Motor neuron (in vitro differentiated cells): ENCODE results near the gene COL17A1. TPM values are rescaled to one million over a fixed set of nuclear protein-coding genes. Genes with fewer than 3 reads are reported as not detected.

Experiments used
- ATAC-seq, 8 experiments: fragments of 200-7000 bp; cut with Tn5 transposase; replicated peaks in 6 of 8; 2 replicates each; pipeline ENCODE4 v1.8.0; 2021; ENCODE audit warnings: mild to moderate bottlenecking in 8 of 8, moderate library complexity in 8 of 8
- H3K27ac ChIP-seq, 2 donors: fragments of 250-450 bp; sonication (Bioruptor Pico); 2 replicates each; pipeline ENCODE4 v1.9.0; 2021; ENCODE audit warnings: antibody characterized with exemption in 2 of 2, mild to moderate bottlenecking in 2 of 2, moderate library complexity in 1 of 2
- H3K4me1 ChIP-seq, 2 donors: fragments of 250-450 bp; sonication (Bioruptor Pico); replicated peaks in 1 of 2; 2 replicates each; pipeline ENCODE4 v1.6.1; 2021; ENCODE audit warnings: antibody characterized with exemption in 2 of 2, mild to moderate bottlenecking in 2 of 2, moderate library complexity in 1 of 2
- H3K4me3 ChIP-seq, 5 donors: fragments of 250-450 bp; sonication (Bioruptor Pico); 2 replicates each; pipeline ENCODE4 v1.9.0; 2021; ENCODE audit warnings: antibody characterized with exemption in 5 of 5, mild to moderate bottlenecking in 5 of 5, moderate library complexity in 4 of 5
- WGBS, 10 experiments: fragments of 450-650 bp; shearing (Covaris generic); methylation state at CpG; one replicate each; pipeline ENCODE4 v1.0.0; 2022; 5-methylcytosine and 5-hydroxymethylcytosine counted together
- in situ Hi-C, 9 experiments: fragments of 400-800 bp; cut with MboI; loops; one replicate each; pipeline ENCODE4 v1.15.0; 2021; ENCODE audit warnings: low sequenced_read_pairs in 9 of 9, low pct_unique_long_range_greater_than_20kb in 2 of 9; ENCODE audit not compliant: unreplicated experiment in 9 of 9
- total RNA-seq, 8 experiments: library from RNA; unstranded; fragments of 300-600 nt; gene quantifications; 2 replicates each; pipeline versions ENCODE4 v1.2.3 to v1.2.4, GENCODE V29; 2022

Gene COL17A1
- total RNA-seq, 8 experiments from 2014 or later, result 0.38 to 4.9 (median 0.74) TPM

GRCh38 chr10:104043854-104044253, 41.8 kb downstream of the COL17A1 start:
- Histone ChIP-seq H3K4me3 (no peak overlapping the region), H3K27ac (no peak overlapping the region), H3K4me1 (no peaks in the 10 kb centered on the region)
- no peak for ATAC-seq
- in situ Hi-C loops, result loop anchor here in 2 of 9 experiments (25.0 kb wide), 2 partner anchors 157 to 168 kb away; no protein-coding TSS in a partner anchor
- WGBS, 10 experiments, result 50 to 73% (median 71%) methylated on average over 2 to 3 of the region's 4 CpGs; no CpG with 5 or more reads in 6 of the 10 experiments

- WGBS, 10 experiments, result 0 to 86% (median 51%) methylated on average over 1 to 6 of the region's 8 CpGs; no CpG with 5 or more reads in 3 of the 10 experiments
- in situ Hi-C loops, result loop anchor here in 2 of 9 experiments (25.0 kb wide), 2 partner anchors 156 to 169 kb away; no protein-coding TSS in a partner anchor
- no peak for ATAC-seq
- Histone ChIP-seq H3K27ac (no peak overlapping the region), H3K4me3 (no peak overlapping the region), H3K4me1 (no peaks in the 10 kb centered on the region)
Observed at GRCh38 chr10:104043185-104043830, 42.4 kb downstream of the COL17A1 start.

DNA sequence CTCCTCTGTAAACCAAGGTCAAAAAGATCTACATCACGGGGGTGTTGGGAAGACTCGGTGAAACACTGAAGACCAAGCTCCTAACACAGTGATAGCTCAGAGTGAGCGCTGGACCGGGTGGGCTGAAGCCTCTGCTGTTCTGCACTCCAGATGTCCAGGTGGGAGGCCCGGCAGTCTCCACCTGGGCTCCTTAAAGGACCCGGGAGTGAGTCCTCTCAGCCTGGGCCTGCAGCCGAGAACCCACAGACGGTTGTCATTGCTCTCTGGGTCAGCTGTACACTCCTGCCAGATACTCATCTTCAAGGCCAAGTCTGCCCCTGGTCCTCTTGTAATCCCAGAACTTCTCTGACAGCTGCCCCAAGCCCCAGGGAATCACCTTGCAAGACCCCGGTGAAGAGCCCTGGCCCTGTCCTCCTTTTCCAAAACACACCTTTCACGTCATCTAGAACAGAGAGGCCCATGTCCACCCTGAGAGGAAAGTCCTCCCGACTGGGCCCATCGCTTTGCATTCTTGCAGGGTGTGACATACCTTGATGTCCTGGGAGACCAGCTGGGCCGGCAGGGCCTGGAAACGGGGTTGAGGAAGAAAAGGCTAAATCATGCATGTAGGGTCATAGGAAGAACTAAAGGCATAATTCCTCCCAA, 43.7 kb downstream of the COL17A1 start:
- ATAC-seq, result no peak
- no peak overlapping the region for H3K27ac ChIP-seq
- H3K4me3 ChIP-seq, result no peak overlapping the region
- in situ Hi-C loops, result loop anchor here in 2 of 9 experiments (25.0 kb wide), 2 partner anchors 155 to 170 kb away; no protein-coding TSS in a partner anchor
- WGBS, 10 experiments, result 60 to 93% (median 77%) methylated on average over 1 to 5 of the region's 14 CpGs; no CpG with 5 or more reads in 4 of the 10 experiments
- H3K4me1 ChIP-seq, result no peaks in the 10 kb centered on the region

GRCh38 chr10:104040862-104041789, 44.6 kb downstream of the COL17A1 start:
- no peak overlapping the region for H3K4me3 ChIP-seq

DNA sequence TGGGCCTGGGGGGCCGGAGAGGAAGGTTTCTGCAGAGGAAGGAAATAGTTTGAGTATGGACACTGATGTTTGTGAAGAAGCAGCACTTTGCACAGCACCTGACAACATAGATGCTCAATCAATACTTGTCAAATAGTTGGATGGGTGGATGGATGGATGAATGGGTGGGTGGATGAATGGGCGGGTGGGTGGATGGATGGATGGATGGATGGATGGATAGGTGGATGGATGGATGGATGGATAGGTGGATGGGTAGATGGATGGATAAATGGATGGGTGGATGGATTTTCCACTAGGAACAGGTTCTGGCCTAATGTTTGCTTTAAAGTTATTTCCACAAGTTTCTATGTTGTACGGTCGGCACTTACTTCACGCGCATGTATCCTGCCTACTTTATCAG, 45.3 kb downstream of the COL17A1 start:
- in situ Hi-C loops, result loop anchor here in 2 of 9 experiments (25.0 kb wide), 2 partner anchors 153 to 172 kb away; no protein-coding TSS in a partner anchor
- no peaks in the 10 kb centered on the region for H3K4me1 ChIP-seq

More at GRCh38 chr10:104040862-104041789, 44.6 kb downstream of the COL17A1 start:
- Histone ChIP-seq H3K4me1 (no peaks in the 10 kb centered on the region), H3K27ac (no peak overlapping the region)
- no peak for ATAC-seq
- in situ Hi-C loops, result loop anchor here in 2 of 9 experiments (25.0 kb wide), 2 partner anchors 154 to 171 kb away; no protein-coding TSS in a partner anchor
- WGBS, 10 experiments, result 18 to 100% (median 57%) methylated on average over 1 to 3 of the region's 9 CpGs; no CpG with 5 or more reads in 4 of the 10 experiments

DNA sequence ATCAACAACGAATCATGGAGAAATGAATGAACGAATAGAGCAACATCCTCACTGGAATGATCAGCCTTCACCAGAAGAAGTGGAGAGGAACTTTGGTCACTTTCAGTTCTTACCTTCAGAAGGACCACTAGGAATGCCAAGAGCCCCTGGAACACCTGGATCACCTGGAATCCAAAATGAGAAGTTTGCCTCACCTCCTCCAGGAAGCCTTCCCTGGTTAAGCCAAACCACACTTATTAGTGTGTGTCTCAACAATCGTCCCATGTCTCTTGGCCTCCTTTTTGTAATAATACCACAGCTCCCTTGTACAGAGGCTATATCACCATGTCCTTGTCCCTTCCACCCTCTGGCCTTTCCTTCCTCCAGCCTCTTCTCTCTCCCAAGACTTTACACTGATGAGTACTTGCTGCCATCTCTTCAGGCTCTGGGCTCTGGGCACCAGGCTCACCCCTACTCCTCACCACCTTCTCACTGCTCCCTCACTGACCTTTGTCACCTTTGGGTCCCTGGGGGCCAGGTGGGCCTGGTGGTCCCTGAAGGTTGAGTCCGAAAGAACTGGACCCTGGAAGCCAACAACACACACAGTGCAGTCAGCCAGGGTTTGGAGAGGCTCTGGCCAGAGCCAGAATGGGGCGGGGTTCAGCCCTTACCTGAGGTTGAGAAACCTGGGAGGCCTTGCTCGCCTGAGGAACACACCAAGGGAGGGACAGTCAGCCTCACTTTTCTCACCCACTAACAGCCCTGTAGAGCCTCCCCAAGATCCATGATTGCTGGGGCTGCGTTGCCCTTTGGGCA, 46.5 kb downstream of the COL17A1 start:
- Histone ChIP-seq H3K4me1 (peaks cover 0 to 3% of the 10 kb centered on the region in 2 donors), H3K27ac (no peak overlapping the region), H3K4me3 (no peak overlapping the region)
- in situ Hi-C loops, result loop anchor here in 2 of 9 experiments (25.0 kb wide), 2 partner anchors 152 to 173 kb away; no protein-coding TSS in a partner anchor
- WGBS, 10 experiments, result 50 to 100% (median 75%) methylated on average over 1 to 4 of the region's 7 CpGs; no CpG with 5 or more reads in 2 of the 10 experiments
- no peak for ATAC-seq

More for the DNA sequence above, 45.3 kb downstream of the COL17A1 start:
- Histone ChIP-seq H3K27ac (no peak overlapping the region), H3K4me3 (no peak overlapping the region)
- WGBS, 10 experiments, result 0 to 80% (median 0%) methylated on average over 1 to 3 of the region's 6 CpGs; no CpG with 5 or more reads in 5 of the 10 experiments
- ATAC-seq, result no peak

DNA sequence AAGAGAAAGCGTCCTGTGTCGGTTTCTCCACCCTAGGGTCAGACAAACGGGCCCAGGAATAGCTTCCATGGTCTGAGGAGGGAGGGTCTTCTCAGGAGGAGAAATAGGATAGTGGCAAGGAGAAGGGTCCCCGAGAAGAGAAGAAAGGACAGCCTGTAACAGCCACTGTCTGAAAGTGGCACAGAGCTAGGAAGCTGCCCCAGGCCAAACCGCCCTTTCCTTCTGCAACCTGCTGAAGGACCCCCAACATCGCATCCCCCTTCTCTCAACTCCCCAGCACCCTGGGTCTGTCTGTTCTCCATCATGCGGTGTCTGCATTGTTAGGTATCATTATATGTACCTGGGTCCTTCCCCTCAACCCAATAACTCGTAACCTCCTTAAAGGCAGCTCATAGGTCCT, 47.1 kb downstream of the COL17A1 start:
- in situ Hi-C loops, result loop anchor here in 2 of 9 experiments (25.0 kb wide), 2 partner anchors 151 to 174 kb away; no protein-coding TSS in a partner anchor
- WGBS, 10 experiments, result 33 to 96% (median 85%) methylated on average over 1 to 6 of the region's 8 CpGs; no CpG with 5 or more reads in 4 of the 10 experiments
- no peak for ATAC-seq
- peaks cover 0 to 3% of the 10 kb centered on the region in 2 donors for H3K4me1 ChIP-seq
- no peak overlapping the region for H3K27ac ChIP-seq
- no peak overlapping the region for H3K4me3 ChIP-seq

GRCh38 chr10:104037261-104037951, 48.3 kb downstream of the COL17A1 start:
- no peak for ATAC-seq
- Histone ChIP-seq H3K4me3 (no peak overlapping the region), H3K27ac (no peak overlapping the region), H3K4me1 (peaks cover 2 to 6% of the 10 kb centered on the region in 2 donors)
- 65 to 100% (median 80%) methylated on average over 1 to 10 of the region's 16 CpGs; no CpG with 5 or more reads in 1 of the 10 experiments for WGBS, 10 experiments
- in situ Hi-C loops, result loop anchor here in 2 of 9 experiments (25.0 kb wide), 2 partner anchors 150 to 175 kb away; no protein-coding TSS in a partner anchor

- H3K4me1 ChIP-seq, result peaks cover 6 to 12% of the 10 kb centered on the region in 2 donors
- WGBS, 10 experiments, result 60 to 100% (median 88%) methylated on average over 1 to 14 of the region's 21 CpGs; no CpG with 5 or more reads in 1 of the 10 experiments
- in situ Hi-C loops, result loop anchor here in 2 of 9 experiments (25.0 kb wide), 2 partner anchors 149 to 176 kb away; no protein-coding TSS in a partner anchor
- ATAC-seq, result no peak
- no peak overlapping the region for H3K4me3 ChIP-seq
- H3K27ac ChIP-seq, result no peak overlapping the region
Observed at GRCh38 chr10:104036518-104037260, 49.0 kb downstream of the COL17A1 start.

- 0 to 100% (median 64%) methylated on average over 1 to 2 of the region's 3 CpGs; no CpG with 5 or more reads in 5 of the 10 experiments for WGBS, 10 experiments
- in situ Hi-C loops, result loop anchor here in 2 of 9 experiments (25.0 kb wide), 2 partner anchors 149 to 176 kb away; no protein-coding TSS in a partner anchor
Observed at GRCh38 chr10:104036069-104036384, 49.7 kb downstream of the COL17A1 start.

More at GRCh38 chr10:104036069-104036384, 49.7 kb downstream of the COL17A1 start:
- peak in 1 of 8 experiments; percentile 19 for ATAC-seq
- Histone ChIP-seq H3K4me3 (no peak overlapping the region), H3K4me1 (peaks cover 6 to 12% of the 10 kb centered on the region in 2 donors), H3K27ac (no peak overlapping the region)
